GM03348 (cell line): ENCODE data around the gene IGF2BP3.

Source experiments
- DNase-seq: peaks from one replicate; pipeline ENCODE4 v3.0.0; 2012; ENCODE audit warnings: low spot score

Gene IGF2BP3

GRCh38 chr7:23377134-23377533 is 93.2 kb downstream of the IGF2BP3 start:
- DNase-seq, result no peak

DNA sequence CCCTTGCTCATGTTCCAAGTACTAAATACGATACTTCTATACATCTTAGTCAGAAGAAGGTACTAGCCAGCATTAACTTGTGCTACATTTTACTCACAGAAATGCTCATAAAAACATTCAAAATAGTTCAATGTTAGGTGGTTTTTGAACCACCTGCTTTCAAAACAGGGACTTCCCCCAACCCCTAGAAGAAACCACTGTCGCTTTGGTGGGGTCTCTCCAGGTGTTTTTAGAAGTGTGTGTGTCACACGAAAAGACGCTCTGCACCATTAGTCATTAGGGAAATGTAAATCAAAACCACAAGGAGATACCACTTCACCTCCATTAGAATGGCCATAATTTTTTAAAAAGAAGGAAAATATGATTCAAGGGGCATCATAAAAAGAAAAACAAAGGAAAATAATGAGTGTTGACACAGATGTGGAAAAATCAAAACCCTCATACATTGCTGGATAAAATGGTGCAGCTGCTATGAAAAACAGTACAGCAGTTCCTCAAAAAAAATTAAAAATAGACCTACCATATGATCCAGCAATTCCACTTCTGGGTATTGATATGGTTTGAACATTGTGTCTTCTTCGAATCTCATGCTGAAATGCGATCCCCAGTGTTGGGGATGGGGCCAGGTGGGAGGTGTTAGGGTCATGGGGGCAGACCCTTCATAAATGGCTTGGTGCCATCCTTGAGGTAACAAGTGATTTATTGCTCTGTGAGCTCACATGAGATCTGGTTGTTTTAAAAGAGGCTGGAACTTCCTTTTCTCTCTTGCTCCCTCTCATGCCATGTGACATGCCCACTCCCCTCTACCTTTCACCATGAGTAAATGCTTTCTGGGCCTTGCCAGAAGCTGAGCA is 96.9 kb downstream of the IGF2BP3 start:
- DNase-seq, result no peak

- DNase-seq, result no peak
Observed at GRCh38 chr7:23372611-23373010, 97.7 kb downstream of the IGF2BP3 start.

GRCh38 chr7:23371654-23372053 is 98.6 kb downstream of the IGF2BP3 start:
- no peak for DNase-seq

DNA sequence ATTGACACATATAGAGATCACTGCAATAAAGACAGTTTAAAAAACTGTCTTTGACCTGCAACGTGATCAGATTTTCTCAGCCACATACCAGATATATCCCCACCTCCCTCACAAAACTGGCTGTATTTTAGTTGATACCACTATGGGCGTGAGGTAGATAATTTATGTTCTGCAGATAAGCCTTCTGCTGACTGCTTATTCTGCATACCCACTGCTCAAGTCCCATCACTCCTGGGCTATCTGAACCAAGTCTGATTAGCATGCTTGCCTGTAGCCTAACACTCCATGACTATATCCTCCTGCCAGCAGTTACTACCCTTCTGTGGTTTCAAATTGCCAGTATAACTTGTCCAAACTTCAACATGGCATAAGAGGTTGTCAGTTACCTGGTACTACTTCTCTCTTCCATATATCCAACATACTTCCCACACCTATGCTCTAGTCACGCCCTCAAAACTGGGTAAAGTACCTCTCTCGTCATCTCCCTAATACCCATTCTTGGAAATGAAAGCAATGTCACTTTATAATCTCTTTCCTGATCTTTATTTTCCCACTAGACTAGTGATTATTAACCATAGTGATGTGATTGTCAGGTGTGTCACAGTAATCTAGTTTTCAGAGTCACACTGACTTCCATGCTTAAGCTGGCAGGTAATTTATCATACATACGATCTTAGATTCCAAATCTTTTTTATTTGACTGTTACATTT is 100.4 kb downstream of the IGF2BP3 start:
- no peak for DNase-seq

DNA sequence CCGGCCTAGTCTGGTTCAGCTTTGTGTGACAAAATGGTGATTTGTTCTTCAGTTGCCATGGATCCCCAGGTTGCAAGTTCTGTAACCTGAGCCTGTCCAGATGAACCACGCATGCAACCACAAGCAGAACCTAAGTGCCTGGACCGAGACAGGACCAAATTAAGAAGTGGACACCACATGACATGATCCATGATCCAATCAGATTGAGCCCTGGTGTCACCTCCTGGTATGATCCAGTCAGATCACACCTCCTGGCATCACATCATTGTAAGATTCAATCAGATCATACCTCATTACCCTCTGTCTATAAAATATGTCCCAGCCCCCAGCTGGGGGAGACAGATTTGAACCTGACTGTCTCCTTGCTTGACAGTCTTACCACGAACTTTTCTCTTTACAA is 101.2 kb downstream of the IGF2BP3 start:
- DNase-seq, result no peak

DNA sequence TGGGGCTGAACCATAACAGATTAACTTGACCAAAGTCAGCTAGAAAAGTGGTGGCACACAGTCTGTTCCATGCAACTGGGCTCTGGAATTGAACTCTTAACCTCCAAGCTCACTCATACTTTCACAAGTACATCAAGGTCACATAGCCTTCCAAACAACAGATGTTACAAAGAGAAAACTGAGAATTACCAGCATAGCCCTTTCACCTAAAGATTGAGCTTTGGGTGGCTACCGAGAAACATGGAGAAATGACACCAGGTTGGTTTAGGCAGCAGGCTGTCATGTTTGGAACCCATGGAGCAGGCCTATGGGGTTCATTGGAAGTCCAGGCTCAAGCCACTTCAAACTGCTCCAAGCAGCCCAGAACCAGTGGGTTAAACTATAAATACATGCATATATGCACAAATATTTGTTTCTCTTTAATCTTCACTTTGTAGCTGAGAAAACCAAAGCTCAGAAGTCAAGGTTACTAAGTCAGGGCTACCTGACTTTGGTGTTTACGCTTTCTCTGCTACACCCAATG is 112.1 kb downstream of the IGF2BP3 start:
- no peak for DNase-seq

DNA sequence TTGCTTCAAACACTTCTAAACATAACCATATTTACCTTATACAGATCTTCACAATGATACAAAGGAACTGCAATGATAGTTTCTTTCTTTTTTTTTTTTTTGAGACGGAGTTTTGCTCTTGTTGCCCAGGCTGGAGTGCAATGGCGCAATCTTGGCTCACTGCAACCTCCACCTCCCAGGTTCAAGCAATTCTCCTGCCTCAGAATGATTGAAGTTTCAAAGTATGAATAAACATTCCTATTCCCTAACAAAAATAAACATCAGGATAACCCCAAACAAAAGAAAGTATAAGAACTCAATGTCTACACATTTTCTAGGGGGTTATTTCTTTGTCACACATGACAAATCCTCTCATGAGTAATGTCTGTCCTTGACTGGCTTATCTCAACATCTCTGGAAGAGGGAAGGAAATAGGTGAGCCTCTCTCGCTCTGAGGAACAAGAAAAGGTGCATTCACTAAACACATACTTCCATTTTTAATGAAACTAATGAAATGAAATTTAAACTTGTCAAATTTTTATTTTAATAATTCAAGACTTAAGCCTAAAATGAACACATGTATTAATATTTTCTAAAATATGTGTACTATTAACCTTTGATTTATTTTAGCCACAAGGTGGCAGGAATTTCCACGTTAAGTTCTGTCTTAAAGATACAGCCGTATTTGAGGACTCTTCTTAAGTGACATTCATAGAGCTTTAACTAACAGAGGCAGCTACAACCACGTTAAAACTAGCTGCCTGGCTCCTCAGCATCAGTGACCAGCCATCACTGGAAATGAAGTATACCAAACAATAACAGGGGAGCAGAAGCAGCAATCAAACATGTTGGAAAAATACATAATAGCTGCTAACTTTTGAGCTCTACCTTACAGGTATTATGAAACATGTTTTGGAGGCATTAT is 112.8 kb downstream of the IGF2BP3 start:
- DNase-seq, result no peak

DNA sequence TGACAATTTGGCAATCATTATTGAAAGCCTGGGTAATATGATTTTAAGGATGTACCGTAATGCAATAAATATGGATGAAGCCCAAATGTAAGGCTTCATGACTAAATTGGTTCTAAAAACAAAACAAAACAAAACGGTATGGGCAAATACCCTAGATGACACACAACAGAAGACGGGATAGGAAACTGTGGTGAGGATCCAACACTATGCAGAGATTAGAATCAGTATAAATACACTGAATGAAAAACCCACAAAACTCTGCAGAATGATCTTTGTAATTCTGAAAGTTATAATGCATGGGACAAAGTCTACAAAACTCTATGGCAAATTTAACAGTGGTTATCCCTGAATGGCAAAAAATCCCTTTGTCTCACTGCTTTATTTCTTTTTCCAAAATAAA is 113.6 kb downstream of the IGF2BP3 start:
- no peak for DNase-seq

- DNase-seq, result no peak
Observed at GRCh38 chr7:23356168-23356567, 114.1 kb downstream of the IGF2BP3 start.

GRCh38 chr7:23353172-23353571 is 117.1 kb downstream of the IGF2BP3 start:
- no peak for DNase-seq

DNA sequence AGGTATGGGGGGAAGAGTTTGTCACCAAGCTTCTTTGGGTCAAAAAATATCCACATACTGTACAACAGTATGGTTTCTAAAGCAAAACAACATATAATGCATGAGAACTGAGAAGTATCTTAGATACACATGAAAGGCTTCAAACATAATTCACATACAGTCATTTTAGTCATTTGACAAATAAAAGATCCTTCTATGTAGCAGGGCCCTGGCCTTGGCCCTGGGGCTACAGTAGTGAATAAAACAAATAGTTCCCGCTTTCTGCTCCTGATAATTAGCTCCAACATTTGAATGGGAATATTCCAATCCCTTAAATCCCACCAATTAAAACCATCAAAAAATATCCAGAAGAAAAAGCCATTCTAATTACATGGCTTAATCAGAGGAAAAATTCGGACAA is 119.8 kb downstream of the IGF2BP3 start:
- no peak for DNase-seq

- peak; percentile 61 for DNase-seq
Observed at GRCh38 chr7:23349484-23350157, 120.7 kb downstream of the IGF2BP3 start.

- peak; percentile 78 for DNase-seq
Observed at GRCh38 chr7:23347682-23348180, 122.6 kb downstream of the IGF2BP3 start.

DNA sequence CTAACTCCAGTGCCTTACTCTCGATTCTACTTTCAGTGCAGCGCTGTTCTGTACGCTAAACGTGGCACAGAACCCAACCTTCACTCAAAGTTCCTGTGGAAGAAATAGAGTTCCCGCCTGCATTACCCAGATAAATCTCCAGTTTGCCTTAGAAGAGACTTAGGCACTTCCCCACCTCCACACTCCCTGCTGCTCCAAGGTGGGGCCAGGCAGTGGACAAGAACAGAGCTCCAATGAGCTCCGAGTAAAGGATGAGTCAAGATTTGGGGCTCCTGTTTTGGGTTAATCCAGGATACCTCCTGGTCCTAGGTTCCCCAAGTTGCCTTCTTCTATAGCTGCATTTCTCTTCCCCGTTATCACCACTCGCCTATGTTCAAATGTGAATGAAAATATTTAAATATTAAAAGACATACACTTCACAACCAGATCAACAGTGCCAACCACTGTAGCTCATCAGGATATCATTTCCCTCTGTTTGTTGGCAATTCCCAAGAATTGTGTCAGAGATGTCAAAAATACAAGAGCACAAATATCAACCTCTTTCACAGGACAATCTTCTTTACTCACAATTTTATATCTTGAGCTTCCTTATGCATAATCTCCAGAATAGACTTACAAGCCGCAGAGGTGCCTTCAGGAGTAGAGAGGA is 123.1 kb downstream of the IGF2BP3 start:
- DNase-seq, result no peak

DNA sequence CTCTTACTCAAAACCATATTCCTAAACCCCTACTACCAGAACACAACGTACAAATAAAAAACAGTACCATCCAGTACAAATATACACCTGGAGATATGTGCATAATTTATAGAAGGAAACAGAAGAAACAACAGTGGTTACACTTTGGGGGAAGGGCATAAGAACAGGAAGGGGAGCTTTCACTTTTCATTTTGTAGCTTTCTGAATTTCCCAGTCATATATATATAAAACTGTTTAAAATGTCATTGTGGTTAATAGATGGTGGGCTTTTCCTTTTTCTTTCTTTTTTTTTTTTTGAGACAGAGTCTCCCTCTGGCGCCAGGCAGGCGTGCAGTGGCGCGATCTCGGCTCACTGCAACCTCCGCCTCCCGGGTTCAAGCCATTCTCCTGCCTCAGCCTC is 124.0 kb downstream of the IGF2BP3 start:
- DNase-seq, result no peak

- DNase-seq, result no peak
Observed at GRCh38 chr7:23345601-23346000, 124.7 kb downstream of the IGF2BP3 start.

DNA sequence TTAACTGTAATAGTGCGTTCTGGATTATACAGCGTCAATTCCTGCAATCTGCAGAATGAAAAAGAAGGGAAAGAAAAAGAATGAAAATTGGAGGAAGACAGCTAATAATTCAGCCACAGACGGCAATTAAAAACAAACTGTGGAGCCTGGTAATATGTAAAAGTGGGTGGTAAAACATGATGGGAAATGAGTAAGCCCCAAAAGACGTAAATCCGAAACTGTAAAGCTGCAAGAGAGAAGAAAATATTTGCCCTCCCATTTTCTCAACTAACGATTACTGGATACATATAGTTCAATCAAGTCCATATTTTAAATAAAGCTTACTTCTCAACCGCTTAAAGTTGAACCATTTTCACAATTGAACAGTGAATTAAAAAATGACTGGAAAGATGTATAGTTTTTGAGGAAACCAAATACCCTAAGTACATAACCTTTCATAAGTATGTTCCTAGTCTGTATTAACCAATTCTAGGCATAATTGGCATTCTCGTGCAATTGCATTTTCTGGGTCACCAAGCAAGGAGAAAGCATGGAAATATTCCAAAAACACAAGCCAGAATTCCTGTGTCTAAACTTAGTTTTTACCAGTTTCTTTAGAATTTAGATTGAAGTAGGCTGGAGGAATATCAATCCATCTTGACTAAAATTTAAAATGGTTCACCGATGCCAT is 126.3 kb downstream of the IGF2BP3 start:
- no peak for DNase-seq

DNA sequence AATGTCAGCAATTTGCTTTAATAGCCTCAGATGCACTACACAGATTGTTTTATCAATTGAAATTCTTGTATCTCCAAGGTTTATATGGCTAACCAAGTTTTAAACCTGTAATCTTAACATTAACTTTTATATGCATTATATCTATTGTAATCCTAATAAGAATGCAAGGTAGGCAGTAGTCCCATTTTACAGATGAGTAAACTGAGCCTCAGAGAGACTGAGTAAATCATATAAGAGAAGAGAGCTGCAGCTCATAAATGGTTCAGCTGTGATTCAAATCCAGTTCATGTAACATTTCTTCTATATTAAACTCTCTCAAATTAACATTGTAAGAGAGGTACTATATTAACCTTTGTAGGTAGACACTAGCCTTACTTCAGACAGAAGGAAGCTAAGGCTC is 127.2 kb downstream of the IGF2BP3 start:
- DNase-seq, result no peak

DNA sequence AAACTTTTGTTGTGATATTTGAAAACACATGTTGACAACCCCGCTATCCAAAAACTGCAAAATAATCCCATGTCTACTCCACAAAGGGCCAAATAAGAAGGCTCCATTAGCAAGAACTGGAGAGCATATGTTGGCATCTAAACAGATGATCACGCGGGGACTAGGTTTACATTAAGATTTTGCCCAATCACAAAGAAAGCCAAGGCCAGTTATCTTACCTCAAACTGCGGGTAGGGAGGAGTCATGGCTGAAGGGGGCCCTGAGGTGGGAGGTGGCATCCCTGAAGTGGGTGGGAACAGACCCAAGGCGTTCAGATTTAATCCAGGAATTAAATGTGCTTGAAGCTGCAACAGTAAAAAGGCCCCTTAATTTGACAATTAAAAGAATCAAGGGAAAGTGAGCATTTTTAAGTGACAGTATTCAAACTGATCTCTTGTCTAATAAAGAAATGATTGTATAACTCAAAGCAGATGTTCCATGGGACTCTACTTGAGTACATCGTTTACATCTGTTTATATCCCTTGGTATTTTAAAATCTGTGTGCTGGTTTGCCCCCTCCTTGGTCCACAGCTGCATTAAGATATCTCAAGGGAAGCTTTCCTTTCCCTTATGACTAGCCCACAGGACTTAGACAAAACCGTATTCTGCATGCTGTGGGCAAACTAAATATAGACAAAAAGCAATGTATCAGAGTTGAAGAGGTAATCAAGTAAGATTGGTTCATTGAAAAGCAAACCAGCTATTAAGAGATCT is 128.3 kb downstream of the IGF2BP3 start:
- no peak for DNase-seq
